Measurements from ENCODE around the gene GIN1. TPM values are rescaled to one million over a fixed set of nuclear protein-coding genes. Genes with fewer than 3 reads are reported as not detected.

Gene GIN1
- total and polyA plus RNA-seq, 2 experiments from 2014 or later, result 5.8 to 9.6 TPM

GRCh38 chr5:103133231-103133630, 13.3 kb upstream of the GIN1 start (continued):
- TF ChIP-seq ETS1 (IDR thresholded peaks at IDR 0.05) (no peak), ZNF331 (CRISPR knock-in tag; IDR thresholded peaks at IDR 0.05; ENCODE audit: low read depth) (no peak), POLR2AphosphoS5 (IDR thresholded peaks at IDR 0.05; ENCODE audit: low read depth) (no peak), EZH2phosphoT487 (IDR thresholded peaks at IDR 0.05; ENCODE audit: unreplicated experiment) (no peak), REST (IDR thresholded peaks at IDR 0.05; ENCODE audit: unreplicated experiment) (no peak), CTCF (conservative IDR thresholded peaks at IDR 0.05; ENCODE audit: low read depth in 2 of 2) (no peak), JUNB (IDR thresholded peaks at IDR 0.05; ENCODE audit: unreplicated experiment) (no peak), NANOG (IDR thresholded peaks at IDR 0.05; ENCODE audit: borderline replicate concordance) (no peak), CREB1 (CRISPR knock-in tag; IDR thresholded peaks at IDR 0.05; ENCODE audit: low read depth) (no peak), STAT1 (IDR thresholded peaks at IDR 0.05; ENCODE audit: unreplicated experiment) (no peak)

- H3K36me3 Mint-ChIP-seq (ENCODE audit: low read depth), result peaks cover 6% of the 10 kb centered on the region; the same call in 2 of the 3 replicates
- H3F3A ChIP-seq (replicated peaks; ENCODE audit: low read depth), result no peaks in the 10 kb centered on the region
- H3K27ac Mint-ChIP-seq, result no peak overlapping the region
- H3K4me1 Mint-ChIP-seq, result no peaks in the 10 kb centered on the region
- no peak overlapping the region for H3K4me3 ChIP-seq
- H2AFZ ChIP-seq, result no peak overlapping the region
- H3K4me2 ChIP-seq, result no peak overlapping the region
- H3K27me3 Mint-ChIP-seq (ENCODE audit: insufficient read depth, low read depth, poor library complexity), result no peaks in the 10 kb centered on the region
- no peaks in the 10 kb centered on the region for H3K9me2 ChIP-seq (ENCODE audit: insufficient read depth)
- no peak overlapping the region for H3K4me3 Mint-ChIP-seq
- H3K4me1 ChIP-seq (ENCODE audit: insufficient read depth), result no peaks in the 10 kb centered on the region
- H3K27ac ChIP-seq (ENCODE audit: low read depth), result no peak overlapping the region
- DNase-seq (ENCODE audit: low spot score) (no peak), ATAC-seq (no peak)
- no peaks in the 10 kb centered on the region for H3K27me3 ChIP-seq (ENCODE audit: insufficient read depth)
- no peaks in the 10 kb centered on the region for H3K9me3 Mint-ChIP-seq
- H3K79me2 ChIP-seq (replicated peaks; ENCODE audit: insufficient read depth), result no peaks in the 10 kb centered on the region
- no peaks in the 10 kb centered on the region; the same call in 1 of the 2 replicates for H4K20me1 ChIP-seq (replicated peaks; ENCODE audit: insufficient read depth)
- H3K36me3 ChIP-seq (ENCODE audit: insufficient read depth), result no peaks in the 10 kb centered on the region
- TF ChIP-seq REST (IDR thresholded peaks at IDR 0.05; ENCODE audit: unreplicated experiment) (no peak), NANOG (IDR thresholded peaks at IDR 0.05; ENCODE audit: borderline replicate concordance) (no peak), EZH2 (IDR thresholded peaks at IDR 0.05; ENCODE audit: low read depth, unreplicated experiment) (no peak), ZNF114 (CRISPR knock-in tag; IDR thresholded peaks at IDR 0.05) (no peak), POLR2AphosphoS5 (IDR thresholded peaks at IDR 0.05; ENCODE audit: low read depth) (no peak)
These were observed 12.7 kb upstream of the GIN1 start for GRCh38 chr5:103132684-103133083.
